NK-92 (cell line): ENCODE measurements around the gene SERF1B.
"Not testable (repeated sequence)": the region's sequence is repeated elsewhere in the genome, so short reads cannot be mapped to it uniquely, and the experiment has no call there.

ENCODE experiments used
- DNase-seq: peaks from one replicate; lab custom pipeline; 2025; ENCODE audit not compliant: unreplicated experiment; lab: John Stamatoyannopoulos, UW

The SERF1B gene

DNA sequence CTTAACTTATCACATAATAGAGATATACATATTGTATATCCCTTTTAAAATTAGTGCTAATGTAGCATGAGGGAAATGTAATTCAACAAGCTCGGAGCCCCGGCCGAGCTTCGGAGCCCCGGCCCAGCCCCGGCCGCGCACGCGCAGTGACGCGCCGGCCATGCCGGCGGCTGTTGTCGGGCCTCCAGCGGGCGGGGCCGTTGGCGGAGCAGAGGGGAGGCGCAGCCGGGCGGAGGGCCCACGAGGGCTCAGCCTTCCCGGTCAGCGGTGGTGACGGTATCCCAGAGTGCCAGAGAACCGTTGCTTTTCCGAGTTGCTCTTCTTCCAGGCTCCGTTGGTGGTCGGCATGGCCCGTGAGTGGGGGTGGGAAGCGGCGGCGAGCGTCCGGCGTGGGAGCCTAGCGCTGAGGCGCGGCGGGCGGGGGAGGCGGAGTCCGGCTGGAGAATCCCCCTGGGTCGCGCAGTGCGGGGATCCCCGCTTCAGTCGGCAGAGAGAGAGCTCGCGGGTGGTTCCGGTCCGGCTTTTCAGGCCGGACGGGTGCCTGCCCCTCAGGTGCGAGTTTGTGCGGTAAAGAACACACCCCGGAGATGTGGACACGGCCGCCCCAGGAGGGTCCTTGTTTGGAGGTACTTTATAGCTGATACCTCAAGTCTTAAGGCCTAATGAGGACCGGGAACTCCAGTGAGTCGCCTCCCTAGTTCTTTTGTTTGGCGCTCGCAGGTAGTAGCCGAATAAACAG is at the start of gene SERF1B:
Gene SERF1B (plus strand): TSS at position 146 of the 739 bp plus-strand sequence. CDS start 201 bp downstream, at position 347.
- not testable (repeated sequence) for DNase-seq

DNA sequence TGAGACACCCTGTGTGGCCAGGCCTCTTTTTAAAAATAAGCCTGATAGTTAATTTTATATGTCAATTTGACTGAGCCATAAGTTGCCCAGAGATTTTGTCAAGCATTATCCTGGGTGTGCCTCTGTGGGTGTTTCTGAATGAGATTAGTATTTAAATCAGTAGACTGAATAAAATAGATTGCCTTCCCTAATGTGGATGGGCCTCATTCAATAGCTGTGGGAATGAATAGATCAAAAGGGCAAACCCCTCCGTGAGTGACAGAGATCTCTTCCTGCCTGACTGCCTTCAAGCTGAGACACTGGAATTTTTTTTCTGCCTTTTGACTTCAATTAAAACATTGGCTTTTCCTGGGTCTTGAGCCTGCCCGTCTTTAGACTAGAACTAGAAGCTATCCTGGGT is 33.3 kb upstream of the SERF1B start:
- DNase-seq = not testable (repeated sequence)

DNA sequence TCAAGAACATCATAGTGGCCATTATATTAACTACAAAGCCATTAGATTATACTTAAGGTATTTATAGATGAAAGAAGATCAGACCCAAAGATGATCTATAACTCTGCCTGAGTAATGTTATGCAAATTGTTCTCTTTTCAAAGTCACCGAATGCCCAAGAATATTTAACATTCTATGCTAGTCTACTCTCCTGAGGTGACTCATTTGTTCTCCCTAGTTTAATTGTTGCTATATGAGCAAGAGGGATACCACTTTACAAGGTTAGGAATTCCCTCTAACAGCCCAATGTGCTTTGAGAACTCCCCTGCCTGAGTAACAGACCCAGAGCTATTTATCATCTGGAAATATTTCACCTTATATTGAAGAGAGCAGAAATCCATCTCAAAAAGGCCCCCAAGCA is 29.5 kb upstream of the SERF1B start:
- DNase-seq = not testable (repeated sequence)

DNA sequence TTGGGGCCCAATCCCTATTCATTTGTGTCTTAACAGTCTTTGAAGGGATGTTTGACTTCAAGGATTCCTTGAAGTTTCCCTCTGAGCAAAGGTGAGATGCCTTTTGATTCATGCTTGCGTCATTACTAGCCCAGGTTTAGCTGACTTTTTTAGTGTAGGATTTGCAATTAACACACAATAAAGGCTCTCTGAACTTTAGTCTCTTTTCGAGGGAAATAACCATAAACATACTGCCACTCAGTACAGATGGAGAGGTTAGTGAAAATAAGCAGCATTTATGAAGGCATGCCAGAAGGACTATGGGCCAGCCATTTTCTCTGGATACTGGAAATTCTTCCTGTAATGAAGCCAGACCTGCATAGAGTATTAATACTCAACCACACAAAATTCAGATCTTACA is 4.4 kb upstream of the SERF1B start:
- DNase-seq = not testable (repeated sequence)

DNA sequence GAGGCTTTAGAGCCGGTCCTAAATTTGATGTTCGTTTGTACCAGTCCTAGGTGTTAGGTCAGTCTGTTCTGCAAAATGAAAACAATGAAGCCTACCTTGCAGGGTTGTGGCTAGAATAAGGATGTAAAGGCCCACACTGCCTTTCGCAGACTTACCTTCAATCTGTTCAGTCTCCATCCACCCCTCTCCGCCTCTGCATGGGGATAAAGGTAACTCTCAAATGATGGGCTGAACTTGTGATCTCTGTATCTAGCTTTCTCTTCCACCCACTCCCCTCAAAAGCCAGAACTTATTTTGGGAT is 744 bp downstream of the SERF1B start:
- not testable (repeated sequence) for DNase-seq

DNA sequence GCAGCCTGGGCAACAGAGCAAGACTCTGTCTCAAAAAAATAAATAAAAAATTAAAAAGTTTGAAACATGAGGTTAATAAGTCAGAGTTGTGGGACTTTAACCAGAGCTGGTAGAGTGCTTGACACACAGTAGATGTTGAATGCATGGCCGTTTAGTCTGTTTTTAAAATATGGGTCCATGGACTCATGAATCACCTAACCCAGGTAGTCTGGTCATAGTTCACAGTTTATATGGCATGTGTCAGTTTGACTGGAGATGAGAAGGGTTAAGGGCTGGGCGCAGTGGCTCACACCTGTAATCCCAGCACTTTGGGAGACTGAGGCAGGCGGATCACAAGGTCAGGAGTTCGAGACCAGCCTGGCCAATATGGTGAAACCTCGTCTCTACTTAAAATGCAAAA is 6.2 kb downstream of the SERF1B start:
- DNase-seq = not testable (repeated sequence)

DNA sequence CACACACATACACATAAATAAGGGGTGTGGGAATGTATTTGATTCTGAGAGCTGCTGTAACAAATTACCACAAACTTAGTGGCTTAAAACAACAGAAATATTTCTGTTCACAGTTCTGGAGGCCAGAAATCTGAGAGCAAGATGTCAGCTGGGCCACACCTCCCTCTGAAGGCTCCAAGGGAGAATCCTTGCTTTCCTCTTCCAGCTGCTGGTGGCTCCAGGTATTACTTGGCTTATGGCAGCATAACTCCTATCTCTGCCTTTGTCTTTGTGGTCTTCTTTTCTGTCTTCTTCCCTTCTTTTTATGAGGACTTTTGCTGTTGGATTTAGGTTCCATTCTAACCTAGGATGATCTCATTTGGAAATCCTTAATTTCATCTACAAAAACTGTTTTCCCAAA is 16.4 kb downstream of the SERF1B start:
- DNase-seq = not testable (repeated sequence)

DNA sequence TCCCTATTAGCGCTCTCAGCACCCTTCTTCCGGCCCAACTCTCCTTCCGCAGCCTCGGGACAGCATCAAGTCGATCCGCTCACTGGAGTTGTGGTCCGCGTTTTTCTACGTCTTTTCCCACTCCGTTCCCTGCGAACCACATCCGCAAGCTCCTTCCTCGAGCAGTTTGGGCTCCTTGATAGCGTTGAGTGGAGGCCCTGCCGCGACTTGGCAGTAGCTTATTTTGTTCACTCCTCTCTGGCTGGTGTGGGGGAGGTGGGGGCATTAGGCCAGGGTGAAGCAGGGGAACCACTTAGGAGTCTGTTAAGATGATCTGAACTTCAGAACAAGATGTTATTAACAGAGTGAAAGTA is 24.7 kb downstream of the SERF1B start:
- not testable (repeated sequence) for DNase-seq

DNA sequence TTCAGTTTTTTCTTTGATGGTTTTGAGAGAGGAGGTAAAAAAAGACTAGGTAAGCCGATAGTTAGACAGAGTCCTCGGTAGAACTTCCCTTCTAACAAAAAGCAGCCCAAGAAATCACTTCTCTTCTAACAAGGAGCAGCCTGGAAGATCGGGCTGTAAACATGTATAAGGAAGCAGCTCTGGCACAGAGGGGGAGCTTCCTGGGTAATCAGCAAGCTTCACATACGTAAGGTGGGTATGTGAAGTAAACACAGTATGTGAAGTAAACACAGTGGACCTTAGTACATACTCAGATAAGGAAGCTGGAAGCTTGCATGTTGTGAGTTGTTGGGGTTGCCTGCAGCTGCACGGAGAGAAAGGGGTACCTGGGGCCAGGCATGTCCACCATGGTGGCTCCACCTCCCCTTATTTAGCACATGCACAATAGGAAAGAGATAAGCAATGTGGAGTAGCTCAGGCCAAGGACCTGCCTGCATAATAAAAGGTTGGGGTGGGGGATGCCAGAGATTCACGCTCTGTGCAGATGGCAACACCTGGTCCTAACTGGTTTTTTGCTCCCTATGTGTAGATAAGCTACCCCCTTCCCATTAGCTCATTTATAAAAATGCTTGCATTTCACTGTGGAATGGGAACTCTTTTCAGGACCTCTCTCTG is 31.4 kb downstream of the SERF1B start:
- not testable (repeated sequence) for DNase-seq

DNA sequence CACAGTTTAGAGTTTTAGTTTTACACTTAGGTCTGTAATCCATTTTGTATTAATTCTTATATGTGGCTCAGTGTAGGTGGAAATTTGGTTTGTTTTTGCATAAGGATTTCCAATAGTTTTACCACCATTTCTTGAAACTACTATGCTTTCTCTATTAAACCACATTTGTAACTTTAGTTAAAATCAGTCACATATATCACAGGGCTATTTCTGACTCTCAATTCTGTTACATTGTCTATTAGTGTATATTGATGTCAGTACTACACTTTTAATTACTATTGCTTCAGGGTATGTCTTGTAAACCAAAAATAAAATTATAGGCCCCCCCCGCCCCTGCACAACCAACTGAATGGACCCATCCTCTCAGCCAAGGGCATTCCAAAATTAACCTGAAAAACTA is 32.1 kb downstream of the SERF1B start:
- DNase-seq = not testable (repeated sequence)

DNA sequence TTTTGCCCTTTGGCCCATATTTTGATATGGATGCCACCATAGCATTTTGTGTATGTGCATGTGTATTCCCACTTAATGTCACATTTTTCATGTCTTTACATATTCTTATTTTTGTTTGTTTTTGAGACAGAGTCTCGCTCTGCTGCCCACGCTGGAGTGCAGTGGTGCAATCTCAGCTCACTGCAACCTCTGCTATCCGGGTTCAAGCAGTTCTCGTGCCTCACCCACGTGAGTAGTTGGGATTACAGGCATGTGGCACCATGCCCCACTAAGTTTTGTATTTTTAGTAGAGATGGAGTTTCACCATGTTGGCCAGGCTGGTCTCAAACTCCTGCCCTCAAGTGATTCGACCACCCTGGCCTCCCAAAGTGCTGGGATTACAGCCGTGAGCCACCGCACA is 52.6 kb downstream of the SERF1B start:
- DNase-seq = not testable (repeated sequence)

DNA sequence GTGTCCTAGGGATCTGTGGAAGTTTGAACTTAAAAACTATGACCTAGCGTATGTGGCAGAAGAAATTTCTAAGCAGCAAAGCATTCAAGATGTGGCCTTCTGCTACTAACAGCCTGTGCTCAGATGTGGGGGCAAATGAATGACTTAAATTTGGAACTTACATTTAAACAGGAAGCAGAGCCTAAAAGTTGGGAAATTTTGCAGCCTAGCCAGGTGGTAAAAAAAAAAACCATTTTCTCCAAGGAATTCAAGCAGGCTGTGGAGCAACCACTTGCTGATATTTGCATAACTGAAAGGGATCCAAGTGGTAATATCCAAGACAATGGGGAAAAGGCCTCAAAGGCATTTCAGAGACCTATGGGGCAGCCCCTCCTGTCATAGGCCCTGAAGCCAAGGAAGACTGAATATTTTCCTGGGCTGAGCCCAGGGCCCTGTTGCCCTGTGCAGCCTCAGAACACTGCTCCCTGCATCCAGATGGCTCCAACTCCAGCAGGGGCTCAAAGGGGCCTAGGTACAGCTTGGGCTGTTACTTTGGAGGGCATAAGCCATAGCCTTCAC is 63.9 kb downstream of the SERF1B start:
- DNase-seq = not testable (repeated sequence)

DNA sequence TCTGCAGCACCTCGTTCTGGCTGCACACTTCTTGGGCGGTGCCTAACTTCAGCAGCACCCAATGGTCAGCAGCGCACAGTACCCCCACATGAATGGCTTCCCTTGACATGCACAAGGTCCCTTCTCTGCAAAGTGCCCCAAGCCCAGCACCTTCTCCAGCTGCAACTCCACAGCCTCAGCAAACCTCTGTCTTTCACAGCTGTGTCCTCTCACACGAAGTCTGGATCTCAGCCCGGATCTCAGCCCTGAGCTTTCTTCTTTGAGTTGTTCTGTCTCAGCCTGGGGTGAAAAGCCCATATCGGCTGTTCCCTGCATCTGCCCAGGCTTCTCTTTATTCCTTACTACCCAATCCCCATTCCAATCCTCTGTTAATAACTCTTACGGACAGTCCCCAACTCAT is 66.7 kb downstream of the SERF1B start:
- not testable (repeated sequence) for DNase-seq
